NCI-H345 treated with DMSO at 0.1 percent for 48 hours (cell line): ENCODE measurements around the gene CDC42SE1.

ENCODE experiments used
- DNase-seq: peaks from one replicate; lab custom pipeline; 2025; ENCODE audit not compliant: unreplicated experiment; lab: John Stamatoyannopoulos, UW

CDC42SE1 gene

GRCh38 chr1:151054971-151055547, 4.4 kb downstream of the CDC42SE1 start:
- no peak for DNase-seq

GRCh38 chr1:151051356-151052009, 7.9 kb downstream of the CDC42SE1 start:
- DNase-seq: no peak

- DNase-seq: no peak
These were observed 9.3 kb downstream of the CDC42SE1 start for GRCh38 chr1:151050051-151050688.

GRCh38 chr1:151049458-151049857, 10.0 kb downstream of the CDC42SE1 start:
- DNase-seq: no peak

GRCh38 chr1:151048645-151049032, 10.8 kb downstream of the CDC42SE1 start:
- no peak for DNase-seq

- DNase-seq: peak; percentile 83
These were observed 11.3 kb downstream of the CDC42SE1 start for GRCh38 chr1:151047925-151048644.

- peak; percentile 88 for DNase-seq
These were observed 11.9 kb downstream of the CDC42SE1 start, which contains the start of gene C1orf56 for GRCh38 chr1:151047591-151047924. Gene C1orf56 (plus strand): TSS chr1:151047751. CDS start chr1:151047848, 97 bp downstream.

GRCh38 chr1:151043163-151043562, 16.3 kb downstream of the CDC42SE1 start:
- DNase-seq: no peak

GRCh38 chr1:151039521-151039920, 19.9 kb downstream of the CDC42SE1 start:
- DNase-seq: no peak

- DNase-seq: no peak
These were observed 22.4 kb downstream of the CDC42SE1 start for GRCh38 chr1:151037032-151037431.

- no peak for DNase-seq
These were observed 23.1 kb downstream of the CDC42SE1 start, which contains the start of gene BNIPL for GRCh38 chr1:151036356-151036755. Gene BNIPL (plus strand): TSS chr1:151036586. CDS start chr1:151036726, 140 bp downstream.

- DNase-seq: no peak
These were observed 24.3 kb downstream of the CDC42SE1 start for GRCh38 chr1:151035167-151035566.

- DNase-seq: no peak
These were observed 27.3 kb downstream of the CDC42SE1 start for GRCh38 chr1:151032164-151032563.

GRCh38 chr1:151026460-151026859, 33.0 kb downstream of the CDC42SE1 start:
- DNase-seq: no peak

- DNase-seq: peak; percentile 78
These were observed 34.8 kb downstream of the CDC42SE1 start for GRCh38 chr1:151024540-151025146.

GRCh38 chr1:151013518-151013917, 45.9 kb downstream of the CDC42SE1 start:
- no peak for DNase-seq

- no peak for DNase-seq
These were observed 46.5 kb downstream of the CDC42SE1 start for GRCh38 chr1:151012684-151013471.

- DNase-seq: no peak
These were observed 48.1 kb downstream of the CDC42SE1 start for GRCh38 chr1:151011154-151011850.

GRCh38 chr1:151010346-151010726, 49.1 kb downstream of the CDC42SE1 start:
- DNase-seq: no peak
